Uterus (tissue), 4 donors: ENCODE data around the gene ARHGAP44. TPM values are rescaled to one million over a fixed set of nuclear protein-coding genes. Genes with fewer than 3 reads are reported as not detected.

Source experiments
- DNase-seq, 2 donors: peaks; one replicate each; pipeline ENCODE4 v3.0.0-alpha.2; 2019 to 2020
- H3K27ac ChIP-seq, 2 donors: fragments of 200-600 bp; sonication (generic); 1 replicate in 1 of 2; 2 replicates in 1 of 2; pipeline ENCODE4 v1.5.1; 2016 to 2018
- H3K27me3 ChIP-seq, 2 donors: fragments of 200-600 bp; sonication (generic); one replicate each; pipeline ENCODE4 v1.5.1; 2018 to 2019; ENCODE audit warnings: control low read depth in 1 of 2
- H3K36me3 ChIP-seq, 2 donors: fragments of 200-600 bp; sonication (generic); one replicate each; pipeline ENCODE4 v1.5.1; 2019; ENCODE audit warnings: control low read depth in 1 of 2
- H3K4me1 ChIP-seq, 2 donors: fragments of 200-600 bp; sonication (generic); one replicate each; pipeline ENCODE4 v1.5.1; 2018 to 2019; ENCODE audit warnings: control low read depth in 1 of 2
- H3K4me3 ChIP-seq, 2 donors: fragments of 200-600 bp; sonication (generic); 1 replicate in 1 of 2; 2 replicates in 1 of 2; pipeline ENCODE4 v1.5.1; 2018 to 2019; ENCODE audit warnings: mild to moderate bottlenecking in 1 of 2
- H3K9me3 ChIP-seq, 2 donors: fragments of 200-600 bp; sonication (generic); one replicate each; pipeline ENCODE4 v1.5.1; 2019; ENCODE audit warnings: control low read depth in 1 of 2
- POLR2A ChIP-seq, 2 donors: fragments of 450-650 bp; IDR thresholded peaks; one replicate each; pipeline ENCODE4 v1.6.1; 2016; ENCODE audit warnings: antibody characterized with exemption in 2 of 2, mild to moderate bottlenecking in 1 of 2, moderate library complexity in 1 of 2
- intact Hi-C: fragments of 100-400 bp; cut with DNase I; formaldehyde crosslinking; loops from one replicate; pipeline ENCODE4 v1.15.1; 2023; ENCODE audit warnings: low total_unique reads
- total RNA-seq, 4 donors: library from RNA; depleted of rRNA in 3 of 4; stranded (reverse); fragments of >200 nt in 3 of 4; gene quantifications; one replicate each; pipeline versions ENCODE4 v1.1.0 to v1.2.4, GENCODE V29; 2014 to 2023
- TF ChIP-seq, protein P1 (sequence below), 4 experiments: fragments of 200-600 bp in 2 of 4; fragments of 450-650 bp in 2 of 4; sonication (generic) in 2 of 4; IDR thresholded peaks; one replicate each; pipeline ENCODE4 v1.5.1; 2016 to 2019; ENCODE audit warnings: antibody characterized with exemption in 4 of 4, mild to moderate bottlenecking in 2 of 4, moderate library complexity in 1 of 4
- donor health status: DM: yes; HTN: yes; CAD: no.

The ARHGAP44 gene
- total RNA-seq, 4 donors from 2014 or later: 2.6 to 19.1 (median 13.2) TPM

DNA sequence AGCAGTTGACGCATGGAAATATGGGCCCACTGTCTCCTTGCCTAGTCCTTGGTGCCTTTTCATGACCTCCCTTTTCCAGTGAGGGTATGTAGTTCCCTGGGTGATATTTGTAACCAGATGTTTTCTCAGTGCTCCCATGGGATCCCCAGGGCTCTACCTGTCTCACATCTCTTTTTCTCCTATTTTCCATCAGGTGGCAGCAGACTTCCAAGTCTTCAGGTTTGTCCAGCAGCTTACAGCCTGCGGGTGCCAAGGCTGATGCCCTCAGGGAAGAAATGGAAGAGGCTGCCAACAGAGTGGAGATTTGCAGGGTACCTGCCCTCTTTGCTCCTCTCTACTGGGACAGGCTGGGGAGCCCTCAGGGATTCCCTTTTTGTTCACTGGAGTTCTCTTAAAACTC is 139.4 kb downstream of the ARHGAP44 start:
- DNase-seq: no peak
- Histone ChIP-seq H3K9me3 (no peaks in the 10 kb centered on the region), H3K4me1 (no peaks in the 10 kb centered on the region), H3K36me3 (no peaks in the 10 kb centered on the region), H3K4me3 (no peak overlapping the region), H3K27ac (no peak overlapping the region), H3K27me3 (no peaks in the 10 kb centered on the region)
- intact Hi-C loops: no loop called here
- TF ChIP-seq POLR2A (IDR thresholded peaks at IDR 0.05): no peak
- TF ChIP-seq, protein P1, sequence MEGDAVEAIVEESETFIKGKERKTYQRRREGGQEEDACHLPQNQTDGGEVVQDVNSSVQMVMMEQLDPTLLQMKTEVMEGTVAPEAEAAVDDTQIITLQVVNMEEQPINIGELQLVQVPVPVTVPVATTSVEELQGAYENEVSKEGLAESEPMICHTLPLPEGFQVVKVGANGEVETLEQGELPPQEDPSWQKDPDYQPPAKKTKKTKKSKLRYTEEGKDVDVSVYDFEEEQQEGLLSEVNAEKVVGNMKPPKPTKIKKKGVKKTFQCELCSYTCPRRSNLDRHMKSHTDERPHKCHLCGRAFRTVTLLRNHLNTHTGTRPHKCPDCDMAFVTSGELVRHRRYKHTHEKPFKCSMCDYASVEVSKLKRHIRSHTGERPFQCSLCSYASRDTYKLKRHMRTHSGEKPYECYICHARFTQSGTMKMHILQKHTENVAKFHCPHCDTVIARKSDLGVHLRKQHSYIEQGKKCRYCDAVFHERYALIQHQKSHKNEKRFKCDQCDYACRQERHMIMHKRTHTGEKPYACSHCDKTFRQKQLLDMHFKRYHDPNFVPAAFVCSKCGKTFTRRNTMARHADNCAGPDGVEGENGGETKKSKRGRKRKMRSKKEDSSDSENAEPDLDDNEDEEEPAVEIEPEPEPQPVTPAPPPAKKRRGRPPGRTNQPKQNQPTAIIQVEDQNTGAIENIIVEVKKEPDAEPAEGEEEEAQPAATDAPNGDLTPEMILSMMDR (IDR thresholded peaks at IDR 0.05): no peak

DNA sequence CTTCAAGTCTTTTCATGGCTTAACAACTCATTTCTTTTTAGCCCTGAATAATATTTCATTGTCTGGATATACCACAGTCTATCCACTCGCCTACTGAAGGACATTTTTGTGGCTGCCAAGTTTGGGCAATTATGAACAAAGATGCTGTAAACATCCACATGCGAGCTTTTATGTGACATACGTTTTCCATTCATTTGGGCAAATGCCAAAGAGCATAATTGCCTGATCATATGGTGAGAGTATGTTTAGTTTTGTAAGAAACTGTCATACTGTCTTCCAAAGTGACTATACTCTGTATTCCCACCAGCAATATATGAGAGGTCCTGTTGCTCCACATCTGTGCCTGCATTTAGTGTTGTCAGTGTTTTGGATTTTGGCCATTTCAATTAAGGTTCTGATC is 147.2 kb downstream of the ARHGAP44 start:
- no peak overlapping the region for H3K4me3 ChIP-seq

DNA sequence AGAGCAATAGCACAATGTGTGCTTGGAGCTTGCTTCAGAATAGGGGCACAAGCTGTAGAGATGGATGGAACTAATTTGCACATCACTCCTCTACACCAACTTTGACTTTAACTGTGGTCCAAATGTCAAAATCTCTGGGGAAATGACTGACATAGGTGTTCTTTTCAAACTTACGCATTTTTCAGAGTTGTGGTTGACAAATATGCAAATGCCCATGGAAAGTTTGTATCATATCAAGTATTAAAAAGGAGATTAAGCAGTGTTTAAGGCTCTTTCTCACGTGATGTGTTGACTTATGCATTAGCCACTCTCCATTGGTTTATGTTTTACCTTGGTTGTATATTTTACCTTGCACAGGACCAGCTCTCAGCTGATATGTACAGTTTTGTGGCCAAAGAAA is 151.4 kb downstream of the ARHGAP44 start:
- Histone ChIP-seq H3K4me3 (no peak overlapping the region), H3K9me3 (no peaks in the 10 kb centered on the region), H3K27ac (no peak overlapping the region), H3K36me3 (no peaks in the 10 kb centered on the region), H3K27me3 (no peaks in the 10 kb centered on the region), H3K4me1 (no peaks in the 10 kb centered on the region)
- no peak for DNase-seq
- TF ChIP-seq, protein P1 (IDR thresholded peaks at IDR 0.05): no peak
- no peak for TF ChIP-seq POLR2A (IDR thresholded peaks at IDR 0.05)
- intact Hi-C loops: no loop called here

More for the DNA sequence above, 147.2 kb downstream of the ARHGAP44 start:
- no peaks in the 10 kb centered on the region for H3K9me3 ChIP-seq
- intact Hi-C loops: no loop called here
- no peaks in the 10 kb centered on the region for H3K36me3 ChIP-seq
- no peaks in the 10 kb centered on the region for H3K27me3 ChIP-seq
- no peak for DNase-seq
- TF ChIP-seq, protein P1 (IDR thresholded peaks at IDR 0.05): no peak
- TF ChIP-seq POLR2A (IDR thresholded peaks at IDR 0.05): no peak
- H3K4me1 ChIP-seq: no peaks in the 10 kb centered on the region
- no peak overlapping the region for H3K27ac ChIP-seq

DNA sequence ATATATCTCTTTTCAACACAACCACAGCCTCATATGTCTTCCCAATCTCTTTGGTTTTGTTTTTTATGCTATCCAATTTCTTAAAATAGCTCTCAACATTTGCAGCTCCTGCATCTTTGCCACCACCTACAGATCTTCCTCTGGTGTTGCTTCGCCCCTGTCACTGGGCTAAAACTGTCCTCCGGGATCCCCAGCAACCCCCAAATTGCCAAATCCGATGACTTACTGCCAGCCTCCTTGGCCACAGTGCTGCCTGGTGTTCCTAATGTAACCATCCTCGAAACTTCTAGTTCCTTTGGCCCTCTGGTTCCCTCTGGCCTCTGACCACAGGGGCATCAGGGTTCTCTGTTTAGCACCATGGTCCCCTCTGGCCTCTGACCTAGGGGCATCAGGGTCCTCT is 157.7 kb downstream of the ARHGAP44 start:
- H3K27me3 ChIP-seq: no peaks in the 10 kb centered on the region
- DNase-seq: no peak
- H3K4me3 ChIP-seq: no peak overlapping the region
- H3K4me1 ChIP-seq: no peaks in the 10 kb centered on the region
- H3K36me3 ChIP-seq: no peaks in the 10 kb centered on the region
- intact Hi-C loops: no loop called here
- H3K27ac ChIP-seq: no peak overlapping the region
- TF ChIP-seq, protein P1 (IDR thresholded peaks at IDR 0.05): no peak
- TF ChIP-seq POLR2A (IDR thresholded peaks at IDR 0.05): no peak
- H3K9me3 ChIP-seq: no peaks in the 10 kb centered on the region

DNA sequence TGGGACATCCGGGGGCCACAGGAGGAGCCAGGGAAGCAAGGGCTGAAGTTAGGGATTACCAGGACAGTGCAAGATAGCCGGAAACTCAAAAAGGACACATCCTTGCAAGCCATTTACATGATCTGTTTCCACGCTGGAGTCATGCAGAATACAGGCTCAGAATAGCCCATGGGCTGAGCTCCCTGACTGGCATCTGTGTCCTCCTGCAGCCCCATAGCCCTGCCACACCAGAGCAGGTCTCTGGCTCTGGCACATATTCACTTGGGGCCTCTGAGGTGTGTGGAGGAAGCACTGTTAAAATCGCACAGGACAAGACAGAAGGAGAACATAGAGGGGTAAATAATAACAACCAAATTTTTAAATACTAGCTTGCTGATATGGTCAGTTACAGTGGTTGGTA is 162.7 kb downstream of the ARHGAP44 start:
- H3K36me3 ChIP-seq: no peaks in the 10 kb centered on the region
- intact Hi-C loops: no loop called here
- no peaks in the 10 kb centered on the region for H3K27me3 ChIP-seq
- no peak overlapping the region for H3K4me3 ChIP-seq
- TF ChIP-seq, protein P1 (IDR thresholded peaks at IDR 0.05): no peak
- no peak for TF ChIP-seq POLR2A (IDR thresholded peaks at IDR 0.05)
- DNase-seq: no peak
- no peak overlapping the region for H3K27ac ChIP-seq
- H3K4me1 ChIP-seq: no peaks in the 10 kb centered on the region
- no peaks in the 10 kb centered on the region for H3K9me3 ChIP-seq
